ENCODE measurements around the gene TRIM41.

GRCh38 chr5:181221105-181221791 is 1.8 kb upstream of the TRIM41 start:
- TF ChIP-seq REST (IDR thresholded peaks at IDR 0.05; ENCODE audit: insufficient read depth in 1 of 2, low read depth in 2 of 2, low read length in 2 of 2) = no peak
- TF ChIP-seq POLR2AphosphoS5 (IDR thresholded peaks at IDR 0.05; ENCODE audit: low read depth, low read length) = no peak
